Natural killer cell (primary cell): Measurements from ENCODE around the gene MALRD1. TPM values are rescaled to one million over a fixed set of nuclear protein-coding genes. Genes with fewer than 3 reads are reported as not detected.

ENCODE experiments used
- ATAC-seq, 3 donors: fragments of 150-1000 bp in 2 of 3; fragments of 200-7000 bp in 1 of 3; cut with Tn5 transposase; 1 replicate in 1 of 3; 2 replicates in 2 of 3; pipeline ENCODE4 v1.10.0; 2021; ENCODE audit warnings: mild to moderate bottlenecking in 2 of 3, moderate library complexity in 2 of 3
- DNase-seq, 2 donors: peaks; one replicate each; pipeline versions ENCODE4 v3.0.0 to v3.0.0-alpha.2; 2013 to 2021; ENCODE audit warnings: mixed read lengths in 1 of 2
- H3K27ac ChIP-seq: one replicate; pipeline ENCODE4 v1.5.1; 2013; ENCODE audit warnings: mild to moderate bottlenecking, low read length
- H3K27me3 ChIP-seq: one replicate; pipeline ENCODE4 v1.6.1; 2013; ENCODE audit warnings: low read length; ENCODE audit not compliant: control insufficient read depth, insufficient read depth
- H3K36me3 ChIP-seq: one replicate; pipeline ENCODE4 v1.6.1; 2013; ENCODE audit warnings: low read length; ENCODE audit not compliant: control insufficient read depth, insufficient read depth
- H3K4me1 ChIP-seq: one replicate; pipeline ENCODE4 v1.6.1; 2013; ENCODE audit warnings: low read length; ENCODE audit not compliant: control insufficient read depth, insufficient read depth
- H3K4me3 ChIP-seq: one replicate; pipeline ENCODE4 v1.5.1; 2013; ENCODE audit warnings: low read length
- H3K9me3 ChIP-seq: one replicate; pipeline ENCODE4 v1.6.1; 2013; ENCODE audit warnings: low read length; ENCODE audit not compliant: control insufficient read depth, insufficient read depth
- H3K27ac Mint-ChIP-seq, 2 donors: one replicate each; pipeline ENCODE4 v1.8.0; 2022; ENCODE audit warnings: mild to moderate bottlenecking in 2 of 2, mixed read lengths in 2 of 2, moderate library complexity in 1 of 2
- H3K27me3 Mint-ChIP-seq, 2 donors: one replicate each; pipeline ENCODE4 v1.8.0; 2022; ENCODE audit warnings: low read depth in 2 of 2, mixed read lengths in 2 of 2
- H3K36me3 Mint-ChIP-seq: one replicate; pipeline ENCODE4 v1.8.0; 2022; ENCODE audit warnings: mixed read lengths
- H3K4me1 Mint-ChIP-seq, 2 donors: one replicate each; pipeline ENCODE4 v1.8.0; 2022; ENCODE audit warnings: mixed read lengths in 2 of 2
- H3K4me3 Mint-ChIP-seq: one replicate; pipeline ENCODE4 v1.8.0; 2022; ENCODE audit warnings: mild to moderate bottlenecking, moderate library complexity, mixed read lengths
- H3K9me3 Mint-ChIP-seq, 2 donors: one replicate each; pipeline ENCODE4 v1.8.0; 2022; ENCODE audit warnings: mixed read lengths in 2 of 2
- CTCF ChIP-seq: fragments of 200-600 bp; IDR thresholded peaks from one replicate; pipeline ENCODE4 v1.8.0; 2022; ENCODE audit warnings: antibody characterized with exemption
- WGBS: methylation state at CpG from one replicate; pipeline ENCODE4 v1.1.7; 2013; ENCODE audit warnings: missing lambda C conversion rate; ENCODE audit not compliant: insufficient coverage; 5-methylcytosine and 5-hydroxymethylcytosine counted together
- intact Hi-C: fragments of 100-400 bp; cut with micrococcal nuclease; formaldehyde crosslinking; loops from one replicate; pipeline ENCODE4 v1.14.2; 2022
- total RNA-seq, 4 donors: library from RNA; stranded (reverse); fragments of 120-200 nt in 1 of 4; gene quantifications; one replicate each; pipeline versions ENCODE4 v1.2.3 to v1.2.4, GENCODE V29; 2013 to 2022

MALRD1 gene
- total RNA-seq, 3 donors from 2014 or later (not counting 1 experiment from before 2014, with no cell fraction given): not detected

GRCh38 chr10:19317952-19318351 lies 269.4 kb downstream of the MALRD1 start:
- Histone ChIP-seq H3K27ac (no peak overlapping the region), H3K27me3 (no peaks in the 10 kb centered on the region), H3K36me3 (no peaks in the 10 kb centered on the region), H3K4me3 (no peak overlapping the region), H3K4me1 (no peaks in the 10 kb centered on the region), H3K9me3 (no peaks in the 10 kb centered on the region)
- TF ChIP-seq CTCF: no peak
- Mint-ChIP-seq H3K9me3 (peaks cover 0 to 2% of the 10 kb centered on the region in 2 donors), H3K27ac (no peak overlapping the region), H3K4me3 (no peak overlapping the region), H3K27me3 (no peaks in the 10 kb centered on the region), H3K4me1 (no peaks in the 10 kb centered on the region), H3K36me3 (no peaks in the 10 kb centered on the region)
- ATAC-seq (no peak), DNase-seq (no peak)
- intact Hi-C loops: no loop called here
- 95% methylated on average over 1 of the region's 1 CpG for WGBS

GRCh38 chr10:19325581-19325980 lies 277.0 kb downstream of the MALRD1 start:
- H3K4me1 Mint-ChIP-seq: no peaks in the 10 kb centered on the region
- Histone ChIP-seq H3K27ac (no peak overlapping the region), H3K9me3 (no peaks in the 10 kb centered on the region), H3K27me3 (no peaks in the 10 kb centered on the region), H3K4me1 (no peaks in the 10 kb centered on the region), H3K4me3 (no peak overlapping the region), H3K36me3 (no peaks in the 10 kb centered on the region)
- ATAC-seq: no peak
- intact Hi-C loops: no loop called here
- no peaks in the 10 kb centered on the region for H3K36me3 Mint-ChIP-seq
- H3K9me3 Mint-ChIP-seq: peaks cover 0 to 2% of the 10 kb centered on the region in 2 donors
- 86% methylated on average over 2 of the region's 4 CpGs for WGBS
- H3K27me3 Mint-ChIP-seq: no peaks in the 10 kb centered on the region
- TF ChIP-seq CTCF: no peak
- H3K4me3 Mint-ChIP-seq: no peak overlapping the region
- no peak for DNase-seq
- H3K27ac Mint-ChIP-seq: no peak overlapping the region

GRCh38 chr10:19328582-19328981 lies 280.0 kb downstream of the MALRD1 start:
- no peaks in the 10 kb centered on the region for H3K36me3 ChIP-seq
- H3K27me3 ChIP-seq: no peaks in the 10 kb centered on the region
- no peaks in the 10 kb centered on the region for H3K9me3 Mint-ChIP-seq
- TF ChIP-seq CTCF: no peak
- no peak for DNase-seq
- no peak overlapping the region for H3K4me3 Mint-ChIP-seq
- intact Hi-C loops: no loop called here
- 93% methylated on average over 2 of the region's 2 CpGs for WGBS
- no peak overlapping the region for H3K4me3 ChIP-seq
- H3K27ac ChIP-seq: no peak overlapping the region
- no peaks in the 10 kb centered on the region for H3K4me1 ChIP-seq
- H3K9me3 ChIP-seq: no peaks in the 10 kb centered on the region
- no peaks in the 10 kb centered on the region for H3K36me3 Mint-ChIP-seq
- H3K27me3 Mint-ChIP-seq: no peaks in the 10 kb centered on the region
- no peak for ATAC-seq
- H3K27ac Mint-ChIP-seq: no peak overlapping the region
- no peaks in the 10 kb centered on the region for H3K4me1 Mint-ChIP-seq

GRCh38 chr10:19329475-19329874 lies 280.9 kb downstream of the MALRD1 start:
- Mint-ChIP-seq H3K9me3 (no peaks in the 10 kb centered on the region), H3K4me3 (no peak overlapping the region), H3K4me1 (no peaks in the 10 kb centered on the region), H3K36me3 (no peaks in the 10 kb centered on the region), H3K27ac (no peak overlapping the region), H3K27me3 (no peaks in the 10 kb centered on the region)
- ATAC-seq (no peak), DNase-seq (no peak)
- Histone ChIP-seq H3K9me3 (no peaks in the 10 kb centered on the region), H3K4me1 (no peaks in the 10 kb centered on the region), H3K27ac (no peak overlapping the region), H3K4me3 (no peak overlapping the region), H3K36me3 (no peaks in the 10 kb centered on the region), H3K27me3 (no peaks in the 10 kb centered on the region)
- TF ChIP-seq CTCF: no peak
- intact Hi-C loops: no loop called here
- no CpG with 5 or more reads among the region's 1 CpG for WGBS
